GM21423 (cell line): ENCODE measurements around the gene FBXO46.
"Not testable (repeated sequence)": the region's sequence is repeated elsewhere in the genome, so short reads cannot be mapped to it uniquely, and the experiment has no call there.

ENCODE experiments used
- ATAC-seq: cut with Tn5 transposase; IDR thresholded peaks from one replicate; pipeline ENCODE4 v1.9.1; 2021; ENCODE audit warnings: mild to moderate bottlenecking, moderate library complexity; ENCODE audit not compliant: unreplicated experiment

The FBXO46 gene

DNA sequence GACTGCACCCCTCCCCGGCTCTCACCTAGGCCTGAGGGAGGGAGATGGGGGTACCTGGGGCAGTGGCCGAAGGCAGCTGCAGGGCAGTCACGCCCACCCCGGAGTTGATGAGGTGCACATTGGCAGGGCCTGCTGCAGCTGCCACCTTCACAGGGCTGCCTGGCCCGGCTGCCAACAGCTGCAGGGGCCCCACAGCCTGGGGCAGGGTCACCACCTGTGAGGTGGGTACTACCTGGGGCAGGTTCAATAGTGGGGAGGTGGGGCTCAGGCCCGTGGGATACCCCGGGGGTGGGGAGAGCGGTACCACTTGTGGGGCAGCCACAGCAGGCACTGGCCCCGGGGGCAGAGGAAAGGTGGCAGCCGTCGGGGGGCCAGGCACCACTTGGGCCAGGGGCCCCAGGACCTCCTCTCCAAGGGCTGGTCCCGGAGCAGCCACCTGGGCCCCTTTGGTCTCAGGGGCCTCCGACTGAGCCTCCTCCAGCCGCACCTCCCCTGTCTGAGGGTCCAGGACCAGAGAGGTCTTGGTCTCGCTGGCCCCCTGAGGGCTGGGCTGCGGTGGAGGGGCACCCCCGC is 35.7 kb upstream of the FBXO46 start:
- ATAC-seq: no peak

DNA sequence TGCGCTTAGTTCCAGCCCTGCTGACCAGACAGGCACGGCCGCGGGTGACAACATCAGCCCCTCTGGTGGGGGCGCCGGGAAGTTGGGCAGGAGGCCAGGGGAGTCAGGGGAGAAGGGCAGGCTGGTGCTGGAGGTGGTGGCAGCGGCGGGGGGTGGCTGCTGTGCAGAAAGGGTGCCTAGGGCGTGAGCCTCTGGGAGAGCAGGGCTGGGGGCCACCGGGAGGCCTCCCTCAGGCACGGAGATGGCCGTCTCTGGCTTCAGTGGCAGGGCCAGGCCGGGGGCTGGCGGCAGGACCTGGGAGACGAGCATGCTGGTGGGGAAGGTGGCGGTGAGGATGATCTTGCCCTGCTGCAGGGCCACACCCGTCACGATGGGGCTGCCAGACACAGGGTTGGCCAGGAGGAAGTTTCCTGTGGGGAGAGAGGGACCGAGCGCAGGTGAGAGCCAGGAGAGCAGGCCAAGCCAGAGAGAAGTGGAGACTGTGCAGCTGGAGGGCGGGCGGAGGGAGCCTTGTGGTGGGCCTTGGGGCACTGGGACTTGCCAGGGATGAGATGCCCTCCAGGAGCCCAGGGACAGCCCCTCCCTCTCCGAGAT is 35.1 kb upstream of the FBXO46 start:
- ATAC-seq: no peak

DNA sequence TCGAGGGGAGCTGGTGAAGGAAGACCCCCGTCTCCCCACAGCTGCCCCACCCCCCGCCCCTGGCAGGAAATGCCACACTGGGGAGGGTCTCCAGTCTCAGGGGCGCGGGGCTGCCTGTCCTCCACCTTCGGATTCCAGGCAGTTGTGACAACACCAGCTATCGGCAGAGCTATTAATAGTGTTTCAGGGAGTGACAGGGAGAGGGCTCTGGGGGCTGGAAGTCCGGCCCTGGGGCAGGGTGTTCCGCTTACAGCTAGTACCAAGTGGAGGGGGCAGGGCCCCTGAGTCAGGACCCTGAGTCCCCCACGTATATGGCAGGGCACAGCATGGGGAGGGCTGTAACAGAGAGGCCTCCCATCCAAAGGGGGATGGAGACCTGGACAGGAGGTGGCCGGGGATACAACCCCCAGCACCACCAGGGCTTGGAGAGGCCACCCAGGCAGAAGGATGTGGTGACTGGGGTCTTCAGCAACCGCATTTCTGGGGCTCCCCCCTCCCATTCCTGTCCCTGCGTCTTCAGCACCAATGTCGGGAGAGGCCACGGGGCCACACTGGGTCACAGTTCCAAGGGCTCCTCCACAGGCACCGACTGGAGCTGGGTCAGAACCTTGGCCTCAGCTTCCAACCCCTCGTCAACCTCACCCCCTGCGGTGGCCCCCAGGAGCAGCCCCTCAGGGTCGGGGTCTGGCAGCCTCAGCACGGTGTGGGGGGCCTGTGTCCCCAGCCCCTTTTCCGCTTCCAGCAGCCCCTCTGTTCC is 34.4 kb upstream of the FBXO46 start:
- no peak for ATAC-seq

DNA sequence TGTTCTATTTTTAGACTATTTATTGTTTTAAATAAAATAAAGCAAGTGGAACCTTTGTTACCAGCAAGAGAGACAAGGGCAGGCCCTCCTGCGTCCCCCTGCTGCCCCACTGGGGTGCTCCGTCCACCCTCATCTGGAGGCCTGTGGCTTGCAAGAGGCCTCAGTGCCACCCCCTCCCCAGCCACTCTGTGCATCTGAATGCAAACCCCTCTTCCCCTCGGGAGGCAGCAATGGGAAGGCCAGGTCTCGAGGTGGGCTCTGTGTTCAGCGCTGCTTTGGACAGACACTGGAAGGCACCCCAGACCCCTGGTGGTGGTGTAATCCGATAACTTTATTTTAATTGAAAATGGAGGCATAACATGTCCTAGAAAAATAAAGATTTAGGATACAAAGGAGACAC is 33.8 kb upstream of the FBXO46 start:
- no peak for ATAC-seq

DNA sequence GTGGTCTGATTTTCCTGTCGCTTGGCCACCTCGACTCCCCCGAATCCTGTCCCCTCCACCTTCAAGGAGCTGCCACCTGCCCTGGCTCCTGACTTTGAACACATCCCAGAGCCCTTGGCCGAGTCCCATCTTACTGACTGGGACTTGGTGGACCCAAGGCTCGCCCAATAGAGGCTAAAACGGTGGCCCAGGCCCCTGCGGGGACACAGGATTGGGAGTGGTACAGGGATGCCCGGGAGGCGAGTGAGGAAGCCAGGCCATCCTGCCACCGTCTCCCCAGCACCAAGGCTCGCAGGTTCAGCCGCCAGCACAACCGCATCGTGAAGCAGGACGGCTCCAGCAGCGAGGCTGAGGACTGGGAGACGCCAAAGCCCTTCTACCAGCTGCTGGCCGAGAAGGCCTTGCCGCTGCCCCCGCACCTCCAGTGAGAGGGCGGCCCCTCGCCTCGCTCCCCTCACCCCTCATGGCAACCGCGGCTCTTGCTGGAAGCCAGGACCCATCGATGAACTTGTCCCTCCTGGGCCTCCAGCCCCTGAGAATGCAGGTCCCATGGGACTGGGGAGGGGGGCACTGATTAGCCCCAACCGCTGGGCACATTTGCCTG is 33.1 kb upstream of the FBXO46 start:
- no peak for ATAC-seq

DNA sequence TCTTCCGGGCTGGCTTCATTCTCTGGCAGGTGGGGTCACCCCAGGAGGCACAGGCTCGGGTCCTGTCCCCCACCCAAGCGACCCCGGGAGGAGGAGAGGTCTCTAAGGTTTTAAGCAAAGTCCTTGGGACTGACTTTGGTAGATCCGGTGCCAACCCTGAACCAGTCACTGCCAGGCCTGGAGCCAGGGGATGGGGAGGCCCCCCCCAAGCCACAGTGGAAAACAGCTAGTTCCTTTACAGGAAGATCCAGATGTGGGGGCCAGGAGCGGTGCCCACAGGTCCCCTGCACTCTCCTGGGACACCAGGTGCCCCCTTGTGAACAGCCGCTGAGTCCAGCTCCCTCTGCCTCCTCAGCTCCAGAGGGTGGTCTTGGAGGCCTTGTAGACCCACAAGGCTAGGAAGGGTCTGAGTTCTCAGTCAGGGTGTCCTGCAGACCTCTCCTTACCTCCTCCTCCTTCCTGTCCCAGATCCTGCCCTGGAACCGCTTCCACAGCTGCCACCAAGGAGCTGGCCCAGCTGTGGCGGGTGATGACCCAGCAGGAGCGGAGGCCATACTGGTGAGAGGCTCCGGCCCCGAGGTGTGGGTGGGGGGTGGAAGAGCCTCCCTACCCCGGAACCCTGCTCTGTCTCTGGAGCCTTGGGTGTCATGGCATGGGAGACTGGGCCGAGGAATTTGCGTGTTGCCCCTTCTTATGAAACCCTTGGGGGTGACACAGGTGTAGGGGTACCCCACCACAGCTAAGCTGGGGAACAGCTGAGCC is 32.4 kb upstream of the FBXO46 start:
- ATAC-seq: no peak

DNA sequence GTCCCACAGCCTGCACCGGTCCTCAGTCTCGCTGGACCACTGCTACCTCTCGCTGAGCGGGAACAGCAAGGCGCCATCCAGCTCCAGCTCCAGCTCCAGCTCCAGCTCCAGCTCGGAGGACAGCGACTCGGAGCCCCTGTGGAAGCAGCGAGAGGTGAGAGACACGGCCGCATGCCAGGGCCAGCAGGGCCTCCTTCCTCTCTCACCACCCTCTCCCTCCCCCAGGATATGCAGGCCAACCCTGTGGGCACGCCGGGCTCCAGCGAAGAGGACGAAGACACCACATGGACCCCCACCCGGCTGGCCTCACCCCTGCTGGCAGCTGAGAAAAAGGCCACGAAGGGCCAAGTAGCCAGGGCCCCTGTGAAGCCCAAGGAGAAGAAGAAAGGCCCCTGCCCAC is 31.0 kb upstream of the FBXO46 start:
- ATAC-seq: no peak

DNA sequence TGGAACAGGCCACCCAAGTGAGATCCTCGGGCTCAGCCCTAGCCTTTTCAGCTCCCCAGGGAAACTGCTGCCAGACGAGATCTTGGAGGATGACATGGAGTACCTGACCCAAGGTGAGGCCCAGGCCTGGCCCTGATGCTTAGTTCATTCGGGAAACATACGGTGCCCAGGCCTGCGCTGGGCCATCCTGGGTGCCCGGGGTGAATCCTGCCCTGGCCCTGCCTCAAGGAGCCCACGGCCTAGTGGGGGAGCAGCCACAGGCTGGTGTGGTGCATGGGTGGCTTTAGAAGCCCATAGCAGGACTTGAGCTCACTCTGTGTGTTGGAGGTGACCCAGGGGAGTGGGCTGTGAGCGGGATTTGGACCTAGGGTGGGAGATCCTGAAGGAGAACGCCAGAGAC is 28.2 kb upstream of the FBXO46 start:
- ATAC-seq: no peak

DNA sequence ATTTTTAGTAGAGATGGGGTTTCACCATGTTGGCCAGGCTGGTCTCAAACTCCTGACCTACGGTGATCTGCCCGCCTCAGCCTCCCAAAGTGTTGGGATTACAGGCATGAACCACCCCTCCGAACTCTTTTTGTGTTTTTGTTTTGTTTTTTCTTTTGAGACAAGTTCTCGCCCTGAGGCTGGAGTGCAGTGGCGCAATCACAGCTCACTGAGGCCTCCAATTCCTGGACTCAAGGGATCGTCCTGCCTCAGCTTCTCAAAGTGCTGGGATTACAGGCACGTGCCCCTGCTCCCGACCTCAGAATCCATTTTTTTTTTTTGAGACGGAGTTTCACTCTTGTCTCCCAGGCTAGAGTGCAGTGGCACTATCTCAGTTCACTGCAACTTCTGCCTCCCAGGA is 27.0 kb upstream of the FBXO46 start:
- ATAC-seq: no peak

DNA sequence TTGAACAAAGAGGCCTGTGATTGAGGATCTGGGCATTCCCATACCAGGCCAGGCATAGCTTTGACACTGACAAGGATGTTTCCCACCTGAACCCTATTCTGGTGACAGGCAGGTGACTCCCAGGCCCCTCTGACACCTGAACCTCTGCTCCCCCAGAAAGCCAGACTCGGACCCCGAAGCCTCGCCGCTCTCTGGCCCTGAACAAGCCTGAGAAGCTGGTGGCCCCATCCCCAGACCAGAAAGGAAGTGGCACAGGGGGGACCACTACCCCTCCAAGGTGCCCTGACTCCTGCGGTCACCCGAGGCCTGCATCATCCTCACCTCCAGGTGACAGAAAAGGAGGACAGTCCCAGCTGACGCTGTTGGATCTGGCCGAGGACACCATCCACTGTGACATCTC is 23.6 kb upstream of the FBXO46 start:
- no peak for ATAC-seq

DNA sequence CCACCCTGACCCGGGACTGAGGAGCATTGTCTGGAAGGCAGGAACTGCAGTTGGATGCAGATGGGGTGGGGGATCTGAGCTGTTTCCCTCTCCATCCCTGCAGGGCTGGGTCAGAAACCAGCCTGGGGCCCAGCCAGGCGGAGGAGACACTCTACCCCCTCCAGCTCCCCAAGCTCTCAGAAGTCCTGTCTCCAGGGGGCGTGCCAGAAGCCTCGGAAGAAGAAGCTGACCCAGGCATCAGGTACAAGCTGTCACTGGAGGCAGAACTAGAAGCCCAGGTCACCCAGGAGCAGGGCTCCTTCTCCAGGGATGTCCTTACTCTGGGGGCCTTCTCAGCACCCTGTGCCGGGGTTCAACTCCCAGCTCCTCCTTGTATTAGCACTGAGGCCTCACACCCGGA is 22.9 kb upstream of the FBXO46 start:
- ATAC-seq: no peak

DNA sequence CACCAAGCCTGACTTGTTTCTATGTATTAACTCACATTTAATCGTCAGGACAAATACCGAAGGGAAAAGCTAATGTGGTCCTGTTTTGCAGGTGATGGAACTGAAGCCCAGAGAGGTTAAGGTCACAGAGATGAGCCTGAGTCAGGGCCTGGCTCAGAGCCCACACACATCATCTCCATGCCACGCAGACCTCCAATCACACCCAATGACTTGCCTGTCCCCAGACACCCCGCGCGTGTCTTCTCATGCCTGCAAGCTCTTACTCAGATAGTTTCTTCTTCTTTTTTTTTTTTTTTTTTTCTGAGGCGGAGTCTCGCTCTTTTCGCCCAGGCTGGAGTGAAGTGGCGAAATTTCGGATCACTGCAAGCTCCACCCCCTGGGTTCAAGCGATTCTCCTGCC is 21.9 kb upstream of the FBXO46 start:
- ATAC-seq: no peak

DNA sequence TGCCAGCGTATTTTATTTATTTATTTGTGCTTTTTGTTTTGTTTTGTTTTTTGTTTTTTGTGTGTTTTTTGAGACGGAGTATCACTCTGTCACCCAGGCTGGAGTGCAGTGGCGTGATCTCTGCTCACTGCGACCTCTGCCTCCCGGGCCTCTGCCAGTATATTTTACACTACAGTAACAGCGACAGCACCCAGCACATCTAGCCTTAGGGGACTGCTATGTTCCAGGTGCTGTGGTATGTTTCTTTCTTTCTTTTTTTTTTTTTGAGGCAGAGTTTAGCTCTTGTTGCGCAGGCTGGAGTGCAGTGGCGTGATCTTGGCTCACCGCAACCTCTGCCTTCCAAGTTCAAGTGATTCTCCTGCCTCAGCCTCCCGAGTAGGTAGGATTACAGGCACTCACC is 20.8 kb upstream of the FBXO46 start:
- not testable (repeated sequence) for ATAC-seq

DNA sequence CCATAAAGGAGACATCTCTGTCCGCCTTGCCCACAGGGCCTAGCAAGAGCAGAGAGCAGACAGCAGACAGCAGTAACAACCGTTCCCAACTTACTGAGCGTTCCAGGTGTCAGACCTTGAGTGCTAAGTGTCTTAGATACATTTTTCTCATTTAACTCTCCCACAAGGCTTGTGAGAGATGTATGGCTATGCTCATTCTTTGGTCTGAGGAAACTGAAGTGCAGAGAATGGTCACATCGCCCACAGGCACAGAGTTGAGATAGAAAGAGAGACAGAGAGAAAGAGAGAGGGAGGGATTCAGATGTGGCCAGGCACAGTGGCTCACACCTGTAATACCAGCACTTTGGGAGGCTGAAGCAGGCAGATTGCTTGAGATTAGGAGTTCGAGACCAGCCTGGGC is 16.8 kb upstream of the FBXO46 start:
- no peak for ATAC-seq

DNA sequence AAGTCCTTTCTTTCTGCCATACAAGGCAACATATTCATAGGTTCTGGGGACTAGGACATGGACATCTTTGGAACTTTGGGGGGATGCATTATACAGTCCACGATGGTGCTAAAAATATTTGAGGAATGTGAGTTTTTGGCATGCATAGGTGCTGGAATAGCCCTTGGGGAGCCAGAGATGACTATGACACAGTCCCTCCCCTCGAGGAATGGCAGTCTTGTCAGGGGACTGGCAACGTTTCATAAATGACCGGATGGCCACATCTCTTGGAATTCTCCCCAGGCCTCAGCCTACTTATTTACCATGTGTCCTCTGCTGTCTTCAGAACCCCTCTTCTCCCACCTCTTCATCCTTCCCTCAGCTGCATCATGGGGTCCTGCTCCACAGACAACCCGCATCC is 16.2 kb upstream of the FBXO46 start:
- no peak for ATAC-seq

DNA sequence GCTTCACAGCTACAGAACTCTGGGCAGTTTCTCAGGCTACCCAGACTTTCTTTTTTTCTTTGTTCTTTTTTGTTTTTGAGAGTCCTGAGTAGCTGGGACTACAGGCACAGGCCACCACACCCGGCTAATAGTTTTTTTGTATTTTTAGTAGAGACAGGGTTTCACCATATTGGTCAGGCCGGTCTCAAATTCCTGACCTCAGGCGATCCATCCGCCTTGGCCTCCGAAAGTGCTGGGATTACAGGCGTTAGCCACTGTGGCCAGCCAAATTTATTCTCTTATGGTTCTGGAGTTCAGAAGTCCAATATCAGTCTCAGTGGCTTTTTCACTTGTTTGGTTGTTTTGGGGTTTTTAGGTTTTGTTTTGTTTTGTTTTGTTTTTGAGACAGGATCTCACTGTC is 14.9 kb upstream of the FBXO46 start:
- ATAC-seq: no peak

DNA sequence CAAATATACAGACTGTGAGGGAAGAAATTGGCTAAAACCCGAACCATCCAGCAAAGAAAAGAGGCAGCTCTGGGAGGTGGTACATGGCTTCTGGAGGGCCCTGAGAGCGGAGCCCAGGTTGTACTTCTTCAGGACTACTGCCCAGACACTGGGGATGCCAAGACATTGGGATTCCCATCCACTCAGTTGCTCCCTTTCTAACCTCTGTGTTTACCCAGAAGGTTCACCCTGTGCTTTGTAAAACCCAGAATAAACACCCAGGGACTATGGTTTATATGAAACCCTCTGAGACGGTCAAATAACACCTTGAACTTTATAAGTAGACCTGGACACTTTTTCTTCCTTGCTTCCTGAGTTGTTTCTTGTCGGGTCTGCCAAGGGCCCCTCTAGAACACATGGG is 12.3 kb upstream of the FBXO46 start:
- ATAC-seq: no peak

DNA sequence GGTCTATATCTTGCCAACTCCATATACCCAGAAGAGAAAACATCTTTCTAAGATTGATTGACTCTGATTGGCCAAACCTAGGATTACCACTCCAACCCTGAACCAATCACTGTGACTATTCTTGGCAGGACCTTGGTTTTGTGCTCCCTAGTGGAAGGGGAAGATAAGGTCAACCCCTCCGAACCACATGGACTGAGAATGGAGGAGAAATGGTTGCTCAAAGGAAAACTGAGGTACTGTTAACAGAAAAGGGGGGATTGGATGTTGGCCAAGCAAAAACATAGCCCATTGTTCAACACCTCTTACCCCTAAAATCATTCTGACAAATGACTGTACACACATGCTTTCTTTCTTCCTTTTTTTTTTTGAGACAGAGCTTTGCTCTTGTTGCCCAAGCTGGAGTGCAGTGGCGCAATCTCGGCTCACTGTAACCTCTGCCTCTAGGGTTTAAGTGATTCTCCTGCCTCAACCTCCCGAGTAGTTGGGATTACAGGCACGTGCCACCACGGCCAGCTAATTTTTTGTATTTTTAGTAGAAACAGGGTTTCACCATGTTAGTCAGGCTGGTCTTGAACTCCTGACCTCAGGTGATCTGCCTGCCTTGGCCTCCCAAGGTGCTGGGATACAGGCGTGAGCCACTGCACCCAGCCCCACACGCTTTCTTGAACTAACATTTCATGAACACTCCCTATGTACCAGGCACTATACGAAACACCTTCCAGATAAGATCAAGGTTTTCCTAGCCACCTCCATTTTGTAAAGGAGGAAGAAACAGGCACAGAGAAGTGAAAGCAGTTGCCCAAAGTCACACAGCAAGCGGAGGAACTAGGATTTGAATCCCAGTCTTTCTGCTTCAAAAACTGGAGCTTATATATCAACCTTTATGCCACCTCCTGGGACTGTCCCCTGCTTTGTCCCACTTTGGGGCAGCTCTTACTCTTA is 9.1 kb upstream of the FBXO46 start:
- ATAC-seq: no peak

DNA sequence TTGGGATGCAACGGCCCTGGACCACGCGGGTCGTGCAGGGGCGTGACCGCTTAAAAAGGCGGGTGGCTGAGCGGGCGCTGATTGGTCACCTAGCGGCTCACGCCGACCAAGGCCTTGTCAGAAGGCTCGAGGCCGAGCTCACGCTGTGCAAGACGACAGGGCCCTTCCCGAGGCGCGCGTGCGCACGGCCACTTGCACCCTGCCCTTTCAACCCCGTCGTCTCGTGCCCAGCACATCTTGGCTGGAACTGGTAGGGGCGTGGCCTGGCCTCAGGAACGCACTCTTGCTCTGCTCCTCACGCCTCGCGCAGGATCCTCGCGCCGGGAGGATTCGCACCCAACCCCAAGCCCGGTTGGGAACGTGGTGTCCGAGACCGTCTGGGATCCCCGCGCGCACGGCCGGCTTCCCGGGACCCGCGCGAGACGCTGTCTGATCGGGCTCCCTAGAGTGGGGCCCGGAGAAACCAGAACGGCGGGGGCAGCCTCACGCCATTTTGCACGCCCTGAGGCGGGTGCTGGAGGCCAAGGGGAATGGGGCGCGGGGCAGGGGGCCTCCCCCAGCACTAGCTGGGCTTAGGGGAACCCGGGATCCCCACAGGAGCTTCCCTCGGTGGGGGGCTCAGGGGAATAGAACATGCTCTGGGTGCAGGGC is 2.6 kb upstream of the FBXO46 start, which contains the start of gene MEIOSIN:
MEIOSIN (plus strand) TSS at position 280 of the 651 bp plus-strand sequence. CDS start 1,938 bp downstream, outside the sequence.
- no peak for ATAC-seq
